Body of pancreas (tissue), 4 donors: ENCODE measurements around the gene CLASP1. TPM values are rescaled to one million over a fixed set of nuclear protein-coding genes. Genes with fewer than 3 reads are reported as not detected.

ENCODE experiments used
- ATAC-seq: fragments of 150-250 bp; one replicate; pipeline ENCODE4 v1.9.1; 2016
- DNase-seq, 4 donors: peaks; one replicate each; pipeline ENCODE4 v3.0.0-alpha.2; 2019
- H3K27ac ChIP-seq, 4 donors: fragments of 200-600 bp; sonication (generic); 1 replicate in 3 of 4; 2 replicates in 1 of 4; pipeline versions ENCODE4 v1.5.1 to v1.6.1; 2016 to 2019; ENCODE audit warnings: mild to moderate bottlenecking in 1 of 4, mixed read lengths in 1 of 4, moderate library complexity in 1 of 4
- H3K27me3 ChIP-seq, 2 donors: fragments of 200-600 bp; sonication (generic); one replicate each; pipeline ENCODE4 v1.6.0; 2016; ENCODE audit warnings: mild to moderate bottlenecking in 1 of 2
- H3K36me3 ChIP-seq, 2 donors: fragments of 200-600 bp; sonication (generic); replicated peaks in 1 of 2; 2 replicates each; pipeline ENCODE4 v1.5.1; 2016; ENCODE audit warnings: low read depth in 2 of 2; ENCODE audit not compliant: insufficient read depth in 1 of 2
- H3K4me1 ChIP-seq: fragments of 200-600 bp; sonication (generic); one replicate; pipeline ENCODE4 v1.6.0; 2016
- H3K4me3 ChIP-seq, 2 donors: fragments of 200-600 bp; sonication (generic); 1 replicate in 1 of 2; 2 replicates in 1 of 2; pipeline ENCODE4 v1.5.1; 2016 to 2019
- H3K9me3 ChIP-seq, 3 donors: fragments of 200-600 bp; sonication (generic); 1 replicate in 2 of 3; 2 replicates in 1 of 3; pipeline ENCODE4 v1.5.1; 2016
- CTCF ChIP-seq, 7 experiments: fragments of 450-650 bp in 4 of 7; fragments of 200-600 bp in 3 of 7; sonication (generic) in 3 of 7; IDR thresholded peaks; one replicate each; pipeline ENCODE4 v1.5.1; 2016 to 2019; ENCODE audit warnings: antibody characterized with exemption in 7 of 7
- POLR2A ChIP-seq, 3 donors: fragments of 450-650 bp; IDR thresholded peaks; one replicate each; pipeline ENCODE4 v1.6.1; 2016; ENCODE audit warnings: antibody characterized with exemption in 3 of 3, mild to moderate bottlenecking in 2 of 3
- WGBS, 2 donors: methylation state at CpG; one replicate each; pipeline ENCODE4 v1.1.5; 2017; 5-methylcytosine and 5-hydroxymethylcytosine counted together
- intact Hi-C: fragments of 100-400 bp; cut with DNase I; formaldehyde crosslinking; loops from one replicate; pipeline ENCODE4 v1.15.1; 2023
- total RNA-seq, 2 donors: library from RNA; depleted of rRNA; stranded (reverse); fragments of >200 nt; gene quantifications; one replicate each; pipeline ENCODE4 v1.1.0, GENCODE V29; 2016

CLASP1 gene
- total RNA-seq, 2 donors from 2014 or later, result 28.5 to 44.2 TPM

DNA sequence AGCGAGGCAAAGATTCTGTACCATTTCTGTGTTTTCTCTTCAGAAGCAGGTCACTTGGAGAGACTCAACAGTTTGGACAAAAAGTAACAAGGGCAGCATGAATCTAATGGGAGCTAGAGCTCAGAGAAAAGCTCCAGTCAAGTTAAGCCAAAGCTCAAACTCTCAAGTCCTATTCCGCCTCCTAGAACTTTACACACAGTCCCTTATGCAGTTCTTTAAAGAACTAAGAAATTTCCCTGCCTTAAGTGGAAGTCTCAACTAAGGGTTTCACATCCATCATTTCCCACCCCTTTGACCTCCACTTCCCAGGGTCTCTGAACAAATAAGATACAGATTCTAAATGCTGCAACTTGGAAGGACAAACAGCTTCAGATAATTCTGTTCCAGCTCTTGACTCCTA is 239.9 kb downstream of the CLASP1 start:
- no peak for TF ChIP-seq POLR2A (IDR thresholded peaks at IDR 0.05)
- Histone ChIP-seq H3K27me3 (no peaks in the 10 kb centered on the region), H3K27ac (no peak overlapping the region), H3K36me3 (peaks cover 13 to 17% of the 10 kb centered on the region in 2 donors), H3K4me3 (no peak overlapping the region), H3K4me1 (no peaks in the 10 kb centered on the region), H3K9me3 (no peaks in the 10 kb centered on the region)
- ATAC-seq (no peak), DNase-seq (no peak)
- intact Hi-C loops, result loop anchor here (10.0 kb wide), 1 partner anchor 315 kb away; no protein-coding TSS in a partner anchor
- WGBS, 2 donors, result 74 to 88% methylated on average over 2 of the region's 2 CpGs

- Histone ChIP-seq H3K4me3 (no peak overlapping the region), H3K36me3 (peaks cover 13 to 21% of the 10 kb centered on the region in 2 donors), H3K27me3 (no peaks in the 10 kb centered on the region), H3K4me1 (no peaks in the 10 kb centered on the region), H3K27ac (no peak overlapping the region), H3K9me3 (no peaks in the 10 kb centered on the region)
- no peak for ATAC-seq
- WGBS, 2 donors, result 81 to 90% methylated on average over 3 of the region's 3 CpGs
- DNase-seq, result no peak
- TF ChIP-seq CTCF (IDR thresholded peaks at IDR 0.05), result no peak
- TF ChIP-seq POLR2A (IDR thresholded peaks at IDR 0.05), result no peak
- intact Hi-C loops, result loop anchor here (10.0 kb wide), 1 partner anchor 316 kb away; no protein-coding TSS in a partner anchor
These were observed 240.6 kb downstream of the CLASP1 start for GRCh38 chr2:121408641-121409040.

DNA sequence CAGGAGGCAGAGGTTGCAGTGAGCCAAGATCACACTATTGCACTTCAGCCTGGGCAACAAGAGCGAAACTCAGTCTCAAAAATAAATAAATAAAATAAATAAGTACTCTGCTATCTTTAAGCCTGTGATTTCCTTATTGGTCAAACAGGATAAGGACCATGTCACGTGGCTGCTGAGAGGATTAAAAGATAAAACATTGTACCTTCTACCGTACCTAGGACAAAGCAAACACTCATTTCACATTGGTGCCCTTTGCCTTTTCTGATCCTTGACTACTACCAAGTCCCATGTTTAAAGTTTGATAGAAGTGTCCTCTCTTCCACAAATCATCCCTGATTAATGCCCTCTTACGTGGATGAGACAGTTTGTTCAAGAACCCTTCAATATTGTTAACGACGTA is 244.0 kb downstream of the CLASP1 start:
- H3K27me3 ChIP-seq, result no peaks in the 10 kb centered on the region
- DNase-seq (no peak), ATAC-seq (no peak)
- no peak overlapping the region for H3K27ac ChIP-seq
- TF ChIP-seq POLR2A (IDR thresholded peaks at IDR 0.05), result no peak
- TF ChIP-seq CTCF (IDR thresholded peaks at IDR 0.05), result no peak
- no peak overlapping the region for H3K4me3 ChIP-seq
- peaks cover 13 to 26% of the 10 kb centered on the region in 2 donors for H3K36me3 ChIP-seq
- H3K9me3 ChIP-seq, result no peaks in the 10 kb centered on the region
- H3K4me1 ChIP-seq, result no peaks in the 10 kb centered on the region
- 59% methylated on average over 6 of the region's 6 CpGs for WGBS, 2 donors
- intact Hi-C loops, result loop anchor here (10.0 kb wide), 1 partner anchor 320 kb away; no protein-coding TSS in a partner anchor

DNA sequence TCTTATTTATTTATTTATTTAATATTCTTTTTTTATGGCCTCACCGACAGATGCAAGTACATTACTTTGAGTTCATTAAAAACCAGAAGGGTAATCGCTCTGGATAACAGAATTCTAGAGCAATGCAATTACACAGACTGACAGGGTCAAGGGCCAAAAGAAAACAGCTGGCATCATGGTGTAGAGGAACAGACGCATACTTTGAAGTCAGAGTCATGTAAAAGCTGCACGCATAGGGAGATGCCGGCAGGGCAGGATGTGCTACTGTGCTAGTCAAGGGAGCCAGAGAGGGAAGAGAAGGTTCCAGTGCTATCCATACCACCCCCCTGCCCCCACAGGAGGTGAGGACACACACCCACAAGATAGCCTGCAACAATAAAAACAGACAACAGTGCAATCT is 249.1 kb downstream of the CLASP1 start:
- no peak for DNase-seq
- H3K4me3 ChIP-seq, result no peak overlapping the region
- no peaks in the 10 kb centered on the region for H3K4me1 ChIP-seq
- no peak for ATAC-seq
- intact Hi-C loops, result loop anchor here (10.0 kb wide), 1 partner anchor 325 kb away; no protein-coding TSS in a partner anchor
- no peaks in the 10 kb centered on the region for H3K9me3 ChIP-seq
- H3K27me3 ChIP-seq, result no peaks in the 10 kb centered on the region
- peaks cover 0 to 21% of the 10 kb centered on the region in 2 donors for H3K36me3 ChIP-seq
- 88 to 91% methylated on average over 5 of the region's 5 CpGs for WGBS, 2 donors
- H3K27ac ChIP-seq, result no peak overlapping the region
- no peak for TF ChIP-seq POLR2A (IDR thresholded peaks at IDR 0.05)
- TF ChIP-seq CTCF (IDR thresholded peaks at IDR 0.05), result no peak

DNA sequence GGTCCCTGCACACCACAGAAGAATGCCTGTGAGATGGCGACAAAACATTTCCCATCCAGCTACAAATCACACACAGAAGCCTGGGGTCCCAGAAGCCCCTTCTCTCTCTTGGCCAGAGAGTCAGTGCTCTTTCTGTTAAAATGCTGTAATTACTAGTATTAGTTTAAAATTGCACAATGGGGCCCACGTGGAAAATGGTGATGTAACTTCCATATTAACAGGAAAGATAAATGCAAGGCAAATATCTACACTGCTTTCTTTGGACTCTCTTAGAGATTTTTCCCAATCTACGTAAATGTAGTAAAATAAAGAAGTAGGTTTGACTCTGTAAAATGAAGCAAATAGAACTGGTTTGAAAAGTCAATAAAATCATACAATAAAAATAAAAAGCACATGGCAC is 250.4 kb downstream of the CLASP1 start:
- WGBS, 2 donors, result 56 to 78% methylated on average over 3 of the region's 3 CpGs
- H3K27me3 ChIP-seq, result no peaks in the 10 kb centered on the region
- intact Hi-C loops, result no loop called here
- no peak for TF ChIP-seq POLR2A (IDR thresholded peaks at IDR 0.05)
- TF ChIP-seq CTCF (IDR thresholded peaks at IDR 0.05), result no peak
- H3K27ac ChIP-seq, result no peak overlapping the region
- no peaks in the 10 kb centered on the region for H3K4me1 ChIP-seq
- DNase-seq (no peak), ATAC-seq (no peak)
- peaks cover 0 to 19% of the 10 kb centered on the region in 2 donors for H3K36me3 ChIP-seq
- H3K4me3 ChIP-seq, result no peak overlapping the region
- no peaks in the 10 kb centered on the region for H3K9me3 ChIP-seq
